Keratinocyte (primary cell): ENCODE data around the gene PCDHB4.
"Not testable (repeated sequence)": the region's sequence is repeated elsewhere in the genome, so short reads cannot be mapped to it uniquely, and the experiment has no call there.

ENCODE experiments used
- CTCF ChIP-seq, 3 experiments: IDR thresholded peaks in 1 of 3; conservative IDR thresholded peaks in 1 of 3; optimal IDR thresholded peaks in 1 of 3; 2 replicates in 2 of 3; 3 replicates in 1 of 3; pipeline versions ENCODE3 to v1.5.1; 2011; ENCODE audit warnings: low read length in 3 of 3, mild to moderate bottlenecking in 3 of 3, moderate library complexity in 2 of 3, control low read depth in 1 of 3, inconsistent platforms in 1 of 3; ENCODE audit not compliant: insufficient read depth in 2 of 3; ENCODE audit errors: extremely low read depth in 1 of 3
- EZH2 ChIP-seq: IDR thresholded peaks from one replicate; pipeline ENCODE4 v1.6.1; 2012; ENCODE audit warnings: inconsistent platforms, mild to moderate bottlenecking, low read length, moderate library complexity

DNA sequence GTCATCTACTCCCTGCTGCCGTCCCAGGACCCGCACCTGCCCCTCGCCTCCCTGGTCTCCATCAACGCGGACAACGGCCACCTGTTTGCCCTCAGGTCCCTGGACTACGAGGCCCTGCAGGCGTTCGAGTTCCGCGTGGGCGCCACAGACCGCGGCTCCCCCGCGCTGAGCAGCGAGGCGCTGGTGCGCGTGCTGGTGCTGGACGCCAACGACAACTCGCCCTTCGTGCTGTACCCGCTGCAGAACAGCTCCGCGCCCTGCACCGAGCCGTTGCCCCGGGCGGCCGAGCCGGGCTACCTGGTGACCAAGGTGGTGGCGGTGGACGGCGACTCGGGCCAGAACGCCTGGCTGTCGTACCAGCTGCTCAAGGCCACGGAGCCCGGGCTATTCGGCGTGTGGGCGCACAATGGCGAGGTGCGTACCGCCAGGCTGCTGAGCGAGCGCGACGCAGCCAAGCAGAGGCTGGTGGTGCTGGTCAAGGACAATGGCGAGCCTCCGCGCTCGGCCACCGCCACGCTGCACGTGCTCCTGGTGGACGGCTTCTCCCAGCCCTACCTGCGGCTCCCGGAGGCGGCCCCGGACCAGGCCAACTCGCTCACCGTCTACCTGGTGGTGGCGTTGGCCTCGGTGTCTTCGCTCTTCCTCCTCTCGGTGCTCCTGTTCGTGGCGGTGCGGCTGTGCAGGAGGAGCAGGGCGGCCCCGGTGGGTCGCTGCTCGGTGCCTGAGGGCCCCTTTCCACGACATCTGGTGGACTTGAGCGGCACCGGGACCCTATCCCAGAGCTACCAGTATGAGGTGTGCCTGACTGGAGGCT, 52.9 kb downstream of the PCDHB4 start:
- not testable (repeated sequence) for TF ChIP-seq CTCF (optimal IDR thresholded peaks at IDR 0.05 in 1 of 3, IDR thresholded peaks at IDR 0.05 in 1 of 3, conservative IDR thresholded peaks at IDR 0.05 in 1 of 3; ENCODE audit: extremely low read depth in 1 of 3, insufficient read depth in 2 of 3, low read length in 3 of 3); EZH2
